ENCODE results near the gene CNGA4.

- TF ChIP-seq, protein P1, sequence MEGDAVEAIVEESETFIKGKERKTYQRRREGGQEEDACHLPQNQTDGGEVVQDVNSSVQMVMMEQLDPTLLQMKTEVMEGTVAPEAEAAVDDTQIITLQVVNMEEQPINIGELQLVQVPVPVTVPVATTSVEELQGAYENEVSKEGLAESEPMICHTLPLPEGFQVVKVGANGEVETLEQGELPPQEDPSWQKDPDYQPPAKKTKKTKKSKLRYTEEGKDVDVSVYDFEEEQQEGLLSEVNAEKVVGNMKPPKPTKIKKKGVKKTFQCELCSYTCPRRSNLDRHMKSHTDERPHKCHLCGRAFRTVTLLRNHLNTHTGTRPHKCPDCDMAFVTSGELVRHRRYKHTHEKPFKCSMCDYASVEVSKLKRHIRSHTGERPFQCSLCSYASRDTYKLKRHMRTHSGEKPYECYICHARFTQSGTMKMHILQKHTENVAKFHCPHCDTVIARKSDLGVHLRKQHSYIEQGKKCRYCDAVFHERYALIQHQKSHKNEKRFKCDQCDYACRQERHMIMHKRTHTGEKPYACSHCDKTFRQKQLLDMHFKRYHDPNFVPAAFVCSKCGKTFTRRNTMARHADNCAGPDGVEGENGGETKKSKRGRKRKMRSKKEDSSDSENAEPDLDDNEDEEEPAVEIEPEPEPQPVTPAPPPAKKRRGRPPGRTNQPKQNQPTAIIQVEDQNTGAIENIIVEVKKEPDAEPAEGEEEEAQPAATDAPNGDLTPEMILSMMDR (IDR thresholded peaks at IDR 0.05; ENCODE audit: low read length), result no peak
- TF ChIP-seq EZH2 (IDR thresholded peaks at IDR 0.05; ENCODE audit: borderline replicate concordance, low read length), result no peak
Measured at GRCh38 chr11:6197466-6198200, 41.3 kb upstream of the CNGA4 start.

All from OCI-LY1 (cell line).